H9 (cell line): Measurements from ENCODE around the gene PRDM5. TPM values are rescaled to one million over a fixed set of nuclear protein-coding genes. Genes with fewer than 3 reads are reported as not detected.
A peak's percentile ranks its signal among the peaks of the same experiment; 100 is the strongest.

Experiments
- DNase-seq: peaks from one replicate; pipeline ENCODE4 v3.0.0-alpha.2; 2017
- H2AFZ ChIP-seq: one replicate; pipeline ENCODE4 v1.6.1; 2013; ENCODE audit warnings: mild to moderate bottlenecking, low read length, control low read depth, moderate library complexity
- H2AK5ac ChIP-seq: 2 replicates; pipeline ENCODE4 v1.6.1; 2013; ENCODE audit warnings: low read length, control low read depth, mixed read lengths; ENCODE audit not compliant: insufficient read length
- H2BK120ac ChIP-seq: one replicate; pipeline ENCODE4 v1.6.1; 2013; ENCODE audit warnings: low read depth, mild to moderate bottlenecking, low read length, control low read depth, inconsistent platforms; ENCODE audit not compliant: poor library complexity, severe bottlenecking
- H2BK12ac ChIP-seq: 2 replicates; pipeline ENCODE4 v1.6.1; 2013; ENCODE audit warnings: low read length, control low read depth, mixed read lengths, low read depth; ENCODE audit not compliant: insufficient read length
- H2BK15ac ChIP-seq: 2 replicates; pipeline ENCODE4 v1.6.1; 2013; ENCODE audit warnings: low read depth, low read length, control low read depth
- H2BK20ac ChIP-seq: one replicate; pipeline ENCODE4 v1.6.1; 2013; ENCODE audit warnings: low read depth, mild to moderate bottlenecking, low read length, control low read depth, inconsistent platforms; ENCODE audit not compliant: poor library complexity, severe bottlenecking
- H2BK5ac ChIP-seq: 2 replicates; pipeline ENCODE4 v1.6.1; 2013; ENCODE audit warnings: low read length, control low read depth, mixed read lengths; ENCODE audit not compliant: insufficient read length
- H3K14ac ChIP-seq: 2 replicates; pipeline ENCODE4 v1.6.1; 2013; ENCODE audit warnings: low read length, control low read depth; ENCODE audit not compliant: insufficient read depth
- H3K18ac ChIP-seq: 2 replicates; pipeline ENCODE4 v1.6.1; 2013; ENCODE audit warnings: low read depth, mild to moderate bottlenecking, mixed read lengths, low read length, control low read depth; ENCODE audit not compliant: insufficient read length
- H3K23ac ChIP-seq: 2 replicates; pipeline ENCODE4 v1.6.1; 2013; ENCODE audit warnings: low read length, control low read depth, mixed read lengths, low read depth; ENCODE audit not compliant: insufficient read length
- H3K23me2 ChIP-seq: 2 replicates; pipeline ENCODE4 v1.6.1; 2013; ENCODE audit warnings: low read depth, mild to moderate bottlenecking, mixed read lengths, low read length, control low read depth; ENCODE audit not compliant: insufficient read length, poor library complexity, severe bottlenecking
- H3K27ac ChIP-seq: 2 replicates; pipeline ENCODE4 v1.5.1; 2013; ENCODE audit warnings: low read length, control low read depth, mixed read lengths, low read depth; ENCODE audit not compliant: insufficient read length
- H3K27me3 ChIP-seq: 2 replicates; pipeline ENCODE4 v1.6.1; 2013; ENCODE audit warnings: low read length, control low read depth, inconsistent platforms; ENCODE audit not compliant: insufficient read depth
- H3K4ac ChIP-seq: 2 replicates; pipeline ENCODE4 v1.6.1; 2013; ENCODE audit warnings: low read depth, mild to moderate bottlenecking, control low read depth, inconsistent platforms, low read length, moderate library complexity
- H3K4me1 ChIP-seq: 2 replicates; pipeline ENCODE4 v1.6.1; 2013; ENCODE audit warnings: low read length, control low read depth, inconsistent platforms; ENCODE audit not compliant: insufficient read depth
- H3K4me2 ChIP-seq: 2 replicates; pipeline ENCODE4 v1.6.1; 2013; ENCODE audit warnings: low read length, control low read depth, mixed read lengths; ENCODE audit not compliant: insufficient read length, insufficient read depth
- H3K56ac ChIP-seq: 2 replicates; pipeline ENCODE4 v1.6.1; 2013; ENCODE audit warnings: low read depth, mild to moderate bottlenecking, mixed read lengths, low read length, control low read depth; ENCODE audit not compliant: insufficient read length
- H3K79me1 ChIP-seq: 2 replicates; pipeline ENCODE4 v1.6.1; 2013; ENCODE audit warnings: low read depth, mild to moderate bottlenecking, moderate library complexity, low read length, control low read depth, inconsistent platforms; ENCODE audit not compliant: insufficient read depth, poor library complexity, severe bottlenecking
- H3K79me2 ChIP-seq: 2 replicates; pipeline ENCODE4 v1.6.1; 2013; ENCODE audit warnings: low read length, control low read depth, inconsistent platforms; ENCODE audit not compliant: insufficient read depth
- H3K9ac ChIP-seq: 2 replicates; pipeline ENCODE4 v1.6.1; 2013; ENCODE audit warnings: low read length, control low read depth, mixed read lengths; ENCODE audit not compliant: insufficient read length; ENCODE audit errors: extremely low read depth
- H3K9me3 ChIP-seq: one replicate; pipeline ENCODE4 v1.6.1; 2013; ENCODE audit warnings: low read depth, low read length, inconsistent platforms; ENCODE audit not compliant: control insufficient read depth
- H3T11ph ChIP-seq: one replicate; pipeline ENCODE4 v1.6.1; 2013; ENCODE audit warnings: mild to moderate bottlenecking, low read length, control low read depth, inconsistent platforms
- H4K20me1 ChIP-seq: one replicate; pipeline ENCODE4 v1.6.1; 2013; ENCODE audit not compliant: control insufficient read depth, insufficient read length, insufficient read depth
- H4K5ac ChIP-seq: 2 replicates; pipeline ENCODE4 v1.6.1; 2013; ENCODE audit warnings: low read depth, mild to moderate bottlenecking, mixed read lengths, low read length, control low read depth; ENCODE audit not compliant: insufficient read length
- H4K8ac ChIP-seq: replicated peaks from 2 replicates; pipeline ENCODE4 v1.6.1; 2013; ENCODE audit warnings: low read length, control low read depth, mixed read lengths, low read depth; ENCODE audit not compliant: insufficient read length
- H4K91ac ChIP-seq: 2 replicates; pipeline ENCODE4 v1.6.1; 2013; ENCODE audit warnings: low read depth, mild to moderate bottlenecking, moderate library complexity, mixed read lengths, low read length, control low read depth; ENCODE audit not compliant: insufficient read length
- H3K27ac Mint-ChIP-seq, 3 experiments: 2 replicates in 2 of 3; 3 replicates in 1 of 3; pipeline ENCODE4 v1.8.0; 2020 to 2021; ENCODE audit warnings: mixed read lengths in 3 of 3, mild to moderate bottlenecking in 1 of 3, moderate library complexity in 1 of 3
- H3K27me3 Mint-ChIP-seq: 2 replicates; pipeline ENCODE4 v1.8.0; 2021; ENCODE audit warnings: low read depth, mild to moderate bottlenecking, moderate library complexity, mixed read lengths
- H3K36me3 Mint-ChIP-seq, 3 experiments: 2 replicates in 2 of 3; 3 replicates in 1 of 3; pipeline ENCODE4 v1.8.0; 2020 to 2021; ENCODE audit warnings: low read depth in 3 of 3, mixed read lengths in 3 of 3; ENCODE audit not compliant: insufficient read depth in 1 of 3
- H3K4me1 Mint-ChIP-seq, 2 experiments: 2 replicates each; pipeline ENCODE4 v1.8.0; 2020; ENCODE audit warnings: mixed read lengths in 2 of 2
- H3K4me3 Mint-ChIP-seq, 2 experiments: 2 replicates in 1 of 2; 3 replicates in 1 of 2; pipeline ENCODE4 v1.8.0; 2020 to 2021; ENCODE audit warnings: mild to moderate bottlenecking in 2 of 2, mixed read lengths in 2 of 2, moderate library complexity in 1 of 2
- H3K9me3 Mint-ChIP-seq, 2 experiments: 2 replicates in 1 of 2; 3 replicates in 1 of 2; pipeline ENCODE4 v1.8.0; 2020; ENCODE audit warnings: mild to moderate bottlenecking in 2 of 2, mixed read lengths in 2 of 2, moderate library complexity in 1 of 2
- WGBS: extraction: QIAGEN DNeasy Blood & Tissue Kit; methylation state at CpG from one replicate; pipeline ENCODE4 v1.1.7; 2013; ENCODE audit warnings: missing lambda C conversion rate, low lambda C conversion rate, mixed read lengths; ENCODE audit not compliant: insufficient read length; ENCODE audit errors: extremely low coverage; 5-methylcytosine and 5-hydroxymethylcytosine counted together
- total RNA-seq: library from RNA; stranded (reverse); gene quantifications from 2 replicates; pipeline ENCODE4 v1.2.1, GENCODE V29; 2021
- TF ChIP-seq, protein P1 (sequence below): fragments of 200-600 bp; sonication (generic); conservative IDR thresholded peaks from 3 replicates; pipeline ENCODE4 v1.8.0; 2021; ENCODE audit warnings: antibody characterized with exemption, mild to moderate bottlenecking

PRDM5 gene
- total RNA-seq, 1 experiment from 2014 or later, result 21.7 TPM

DNA sequence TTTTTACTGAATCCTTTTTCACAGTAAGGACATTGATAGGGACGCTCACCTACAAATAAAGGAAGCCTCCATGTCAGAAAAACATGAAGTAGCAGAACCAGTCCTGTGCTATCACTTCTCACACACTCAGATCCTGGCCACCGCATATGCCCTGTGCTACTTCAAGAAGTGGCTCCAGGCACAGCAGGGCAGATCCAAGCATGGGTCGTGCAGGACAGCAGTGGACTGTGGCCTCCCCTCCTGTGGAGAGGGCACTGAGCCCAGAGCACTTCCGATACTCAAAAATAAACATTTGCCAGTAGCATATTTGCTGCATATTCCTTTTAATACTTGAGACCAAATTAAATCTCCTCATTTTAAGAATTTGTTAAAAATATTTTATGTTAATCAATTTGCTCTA lies 167.9 kb downstream of the PRDM5 start:
- Mint-ChIP-seq H3K4me1 (peaks cover 4% of the 10 kb centered on the region in 2 experiments), H3K27me3 (no peaks in the 10 kb centered on the region), H3K27ac (no peak overlapping the region), H3K9me3 (peaks cover 14 to 15% of the 10 kb centered on the region in 2 experiments), H3K36me3 (peaks cover 19 to 22% (median 20%) of the 10 kb centered on the region in 3 experiments), H3K4me3 (no peak overlapping the region)
- Histone ChIP-seq H2BK12ac (no peak overlapping the region), H3K4me1 (no peaks in the 10 kb centered on the region), H4K8ac (no peak overlapping the region), H3K79me1 (no peaks in the 10 kb centered on the region), H2AK5ac (no peak overlapping the region), H3K9me3 (no peaks in the 10 kb centered on the region), H3K27me3 (no peaks in the 10 kb centered on the region), H3K27ac (no peak overlapping the region), H3K79me2 (no peaks in the 10 kb centered on the region), H3T11ph (no peak overlapping the region), H4K20me1 (no peaks in the 10 kb centered on the region), H2AFZ (no peak overlapping the region), H3K18ac (no peak overlapping the region), H3K23me2 (no peaks in the 10 kb centered on the region), H2BK20ac (no peak overlapping the region), H2BK5ac (peak overlapping the region; percentile 87), H2BK15ac (no peak overlapping the region), H3K14ac (no peak overlapping the region), H3K56ac (no peak overlapping the region), H3K23ac (no peak overlapping the region), H4K91ac (no peak overlapping the region), H3K9ac (no peak overlapping the region), H3K4ac (no peak overlapping the region), H4K5ac (no peak overlapping the region), H3K4me2 (no peak overlapping the region), H2BK120ac (no peak overlapping the region)
- DNase-seq, result no peak
- TF ChIP-seq, protein P1, sequence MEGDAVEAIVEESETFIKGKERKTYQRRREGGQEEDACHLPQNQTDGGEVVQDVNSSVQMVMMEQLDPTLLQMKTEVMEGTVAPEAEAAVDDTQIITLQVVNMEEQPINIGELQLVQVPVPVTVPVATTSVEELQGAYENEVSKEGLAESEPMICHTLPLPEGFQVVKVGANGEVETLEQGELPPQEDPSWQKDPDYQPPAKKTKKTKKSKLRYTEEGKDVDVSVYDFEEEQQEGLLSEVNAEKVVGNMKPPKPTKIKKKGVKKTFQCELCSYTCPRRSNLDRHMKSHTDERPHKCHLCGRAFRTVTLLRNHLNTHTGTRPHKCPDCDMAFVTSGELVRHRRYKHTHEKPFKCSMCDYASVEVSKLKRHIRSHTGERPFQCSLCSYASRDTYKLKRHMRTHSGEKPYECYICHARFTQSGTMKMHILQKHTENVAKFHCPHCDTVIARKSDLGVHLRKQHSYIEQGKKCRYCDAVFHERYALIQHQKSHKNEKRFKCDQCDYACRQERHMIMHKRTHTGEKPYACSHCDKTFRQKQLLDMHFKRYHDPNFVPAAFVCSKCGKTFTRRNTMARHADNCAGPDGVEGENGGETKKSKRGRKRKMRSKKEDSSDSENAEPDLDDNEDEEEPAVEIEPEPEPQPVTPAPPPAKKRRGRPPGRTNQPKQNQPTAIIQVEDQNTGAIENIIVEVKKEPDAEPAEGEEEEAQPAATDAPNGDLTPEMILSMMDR, result no peak
- no CpG with 5 or more reads among the region's 4 CpGs for WGBS
